Esophagus (tissue), 2 donors: Measurements from ENCODE around the gene NAPSA. TPM values are rescaled to one million over a fixed set of nuclear protein-coding genes. Genes with fewer than 3 reads are reported as not detected.
A peak's percentile ranks its signal among the peaks of the same experiment; 100 is the strongest.
"Not testable (repeated sequence)": the region's sequence is repeated elsewhere in the genome, so short reads cannot be mapped to it uniquely, and the experiment has no call there.

Experiments used
- H3K27ac ChIP-seq, 2 donors: one replicate each; pipeline ENCODE4 v1.5.1; 2013; ENCODE audit warnings: low read depth in 2 of 2, mild to moderate bottlenecking in 2 of 2, inconsistent platforms in 1 of 2, low read length in 1 of 2, moderate library complexity in 1 of 2
- H3K27me3 ChIP-seq, 2 donors: one replicate each; pipeline ENCODE4 v1.6.1; 2013; ENCODE audit warnings: low read length in 2 of 2, control low read depth in 1 of 2, mild to moderate bottlenecking in 1 of 2; ENCODE audit not compliant: insufficient read depth in 2 of 2, control insufficient read depth in 1 of 2
- H3K36me3 ChIP-seq, 2 donors: one replicate each; pipeline ENCODE4 v1.6.1; 2013; ENCODE audit warnings: low read length in 1 of 2; ENCODE audit not compliant: control insufficient read depth in 2 of 2, insufficient read depth in 2 of 2
- H3K4me1 ChIP-seq, 2 donors: one replicate each; pipeline ENCODE4 v1.6.1; 2013; ENCODE audit warnings: low read length in 1 of 2; ENCODE audit not compliant: control insufficient read depth in 2 of 2, insufficient read depth in 2 of 2
- H3K4me3 ChIP-seq, 2 donors: one replicate each; pipeline ENCODE4 v1.5.1; 2013; ENCODE audit warnings: low read length in 2 of 2, mild to moderate bottlenecking in 2 of 2, low read depth in 1 of 2, moderate library complexity in 1 of 2
- H3K9me3 ChIP-seq, 2 donors: one replicate each; pipeline ENCODE4 v1.6.1; 2013; ENCODE audit warnings: mild to moderate bottlenecking in 2 of 2, low read depth in 1 of 2, low read length in 1 of 2, moderate library complexity in 1 of 2; ENCODE audit not compliant: control insufficient read depth in 2 of 2, insufficient read depth in 1 of 2
- WGBS, 2 donors: extraction: QIAGEN DNeasy Blood & Tissue Kit; methylation state at CpG; one replicate each; pipeline ENCODE4 v1.1.7; 2013; 5-methylcytosine and 5-hydroxymethylcytosine counted together
- polyA plus RNA-seq, 2 donors: library from polyadenylated mRNA; stranded (reverse); fragments of 200-250 nt; gene quantifications; one replicate each; pipeline ENCODE4 v1.2.3, GENCODE V29; 2013
- donor health status: healthy with polysubstance abuse.
- donor health status: Bipolar disorder and iron deficiency.

The NAPSA gene
- polyA plus RNA-seq, 2 donors = 0.28 to 1.5 TPM

DNA sequence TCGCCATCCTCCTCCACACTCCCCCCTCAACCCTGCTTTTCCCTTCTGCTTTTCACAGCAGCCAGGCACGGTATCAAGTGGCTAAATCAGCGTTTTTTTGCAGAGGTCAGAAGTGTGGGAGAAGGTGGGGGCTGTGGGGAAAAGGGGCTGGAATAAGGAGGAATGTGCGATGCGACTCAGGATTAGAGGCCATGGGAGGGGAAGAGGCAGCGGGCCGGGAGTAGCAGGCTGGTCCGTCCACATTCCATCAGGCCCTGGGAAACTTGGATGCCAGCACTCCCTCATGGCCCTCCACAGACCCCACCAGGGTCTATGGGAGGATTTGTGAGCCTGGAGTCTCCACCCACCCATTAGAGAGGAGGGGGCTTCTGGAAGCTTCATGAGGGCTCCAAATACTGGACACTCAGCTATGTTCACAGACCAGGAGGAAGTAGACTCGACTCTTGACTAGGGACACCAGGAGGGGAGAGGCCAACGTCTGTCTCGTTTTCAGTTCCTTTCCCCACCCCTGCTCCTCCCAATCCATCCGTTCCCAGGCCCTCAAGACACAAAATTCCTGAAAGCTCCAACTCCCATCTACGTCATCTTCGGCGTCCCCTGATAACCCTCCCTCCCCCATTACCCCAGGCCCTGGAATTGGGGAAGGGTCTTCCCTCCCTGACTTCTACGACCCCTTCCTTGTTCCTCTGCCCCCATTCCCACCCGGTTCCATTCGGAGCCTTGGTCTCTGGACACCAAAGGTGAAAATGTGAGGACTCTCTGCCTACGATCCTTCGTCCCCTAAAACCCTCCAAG, 33.0 kb downstream of the NAPSA start:
- 11 to 13% methylated on average over 20 of the region's 20 CpGs for WGBS, 2 donors
- Histone ChIP-seq H3K4me3 (peak overlapping the region in 1 of 2 donors; percentile 49), H3K27ac (no peak overlapping the region)

GRCh38 chr19:50331994-50332243, 33.5 kb downstream of the NAPSA start:
- Histone ChIP-seq H3K27me3 (peaks cover 5 to 27% of the 10 kb centered on the region in 2 donors), H3K27ac (no peak overlapping the region), H3K9me3 (peaks cover 0 to 13% of the 10 kb centered on the region in 2 donors), H3K36me3 (no peaks in the 10 kb centered on the region), H3K4me3 (no peak overlapping the region), H3K4me1 (peaks cover 4 to 15% of the 10 kb centered on the region in 2 donors)
- WGBS, 2 donors = 16 to 18% methylated on average over 2 of the region's 2 CpGs

More for the DNA sequence above, 33.0 kb downstream of the NAPSA start:
- Histone ChIP-seq H3K4me1 (peaks cover 4 to 15% of the 10 kb centered on the region in 2 donors), H3K36me3 (no peaks in the 10 kb centered on the region), H3K27me3 (peaks cover 1 to 27% of the 10 kb centered on the region in 2 donors), H3K9me3 (peaks cover 0 to 13% of the 10 kb centered on the region in 2 donors)

- Histone ChIP-seq H3K27me3 (peaks cover 5 to 27% of the 10 kb centered on the region in 2 donors), H3K9me3 (peaks cover 0 to 13% of the 10 kb centered on the region in 2 donors), H3K27ac (no peak overlapping the region), H3K4me3 (peak overlapping the region in 1 of 2 donors; percentile 28), H3K36me3 (no peaks in the 10 kb centered on the region), H3K4me1 (peaks cover 4 to 17% of the 10 kb centered on the region in 2 donors)
- WGBS, 2 donors = 20 to 22% methylated on average over 10 of the region's 10 CpGs
Measured at GRCh38 chr19:50331221-50331993, 34.0 kb downstream of the NAPSA start.

- Histone ChIP-seq H3K27ac (peak overlapping the region in 1 of 2 donors; percentile 8), H3K27me3 (peaks cover 5 to 27% of the 10 kb centered on the region in 2 donors)
- WGBS, 2 donors = 5% methylated on average over 31 to 48 of the region's 48 CpGs
Measured at GRCh38 chr19:50330365-50331078, 34.9 kb downstream of the NAPSA start.

DNA sequence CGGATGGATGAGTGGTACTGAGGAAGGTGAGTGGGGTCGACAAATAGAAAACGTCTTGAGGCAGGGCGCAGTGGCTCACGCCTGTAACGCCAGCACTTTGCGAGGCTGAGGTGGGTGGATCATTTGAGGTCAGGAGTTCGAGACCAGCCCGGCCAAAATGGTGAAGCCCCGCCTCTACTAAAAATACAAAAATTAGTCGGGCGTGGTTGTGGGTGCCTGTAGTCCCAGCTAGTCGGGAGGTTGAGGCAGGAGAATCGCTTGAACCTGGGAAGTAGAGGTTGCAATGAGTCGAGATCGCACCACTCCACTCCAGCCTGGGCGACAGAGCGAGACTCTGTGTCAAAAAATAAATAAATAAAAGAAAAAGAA, 35.5 kb downstream of the NAPSA start:
- H3K9me3 ChIP-seq = peaks cover 0 to 13% of the 10 kb centered on the region in 2 donors
- peaks cover 5 to 27% of the 10 kb centered on the region in 2 donors for H3K27me3 ChIP-seq
- H3K4me3 ChIP-seq, H3K36me3 ChIP-seq: not testable (repeated sequence)
- H3K27ac ChIP-seq = peak overlapping the region in 1 of 2 donors; percentile 47
- peaks cover 14 to 28% of the 10 kb centered on the region in 2 donors for H3K4me1 ChIP-seq
- 15 to 20% methylated on average over 18 of the region's 18 CpGs for WGBS, 2 donors

More at GRCh38 chr19:50330365-50331078, 34.9 kb downstream of the NAPSA start:
- Histone ChIP-seq H3K4me1 (peaks cover 10 to 25% of the 10 kb centered on the region in 2 donors), H3K9me3 (peaks cover 0 to 13% of the 10 kb centered on the region in 2 donors), H3K36me3 (no peaks in the 10 kb centered on the region), H3K4me3 (peak overlapping the region in 1 of 2 donors; percentile 28)

- peak within 1 kb of the TSS; percentile 5 to 47 for H3K27ac ChIP-seq
- 2% methylated on average over 41 to 43 of the region's 43 CpGs for WGBS, 2 donors
- H3K9me3 ChIP-seq = peaks cover 0 to 13% of the 10 kb centered on the region in 2 donors
- H3K36me3 ChIP-seq = no peaks in the 10 kb centered on the region
- peak within 1 kb of the TSS; percentile 42 to 47 for H3K4me3 ChIP-seq
- peaks cover 14 to 30% of the 10 kb centered on the region in 2 donors for H3K4me1 ChIP-seq
- H3K27me3 ChIP-seq = peaks cover 5 to 27% of the 10 kb centered on the region in 2 donors
Measured at GRCh38 chr19:50329146-50329925, 36.1 kb downstream of the NAPSA start, which contains the start of gene KCNC3. KCNC3 (minus strand) TSS chr19:50329377; CDS start chr19:50329082, 295 bp downstream.

- peaks cover 5 to 27% of the 10 kb centered on the region in 2 donors for H3K27me3 ChIP-seq
- H3K36me3 ChIP-seq = no peaks in the 10 kb centered on the region
- 1 to 2% methylated on average over 12 to 40 of the region's 40 CpGs for WGBS, 2 donors
- peaks cover 14 to 32% of the 10 kb centered on the region in 2 donors for H3K4me1 ChIP-seq
- H3K9me3 ChIP-seq = peaks cover 0 to 8% of the 10 kb centered on the region in 2 donors
- peak overlapping the region in 1 of 2 donors; percentile 5 for H3K27ac ChIP-seq
- peak overlapping the region; percentile 42 to 47 for H3K4me3 ChIP-seq
Measured at GRCh38 chr19:50328873-50329145, 36.6 kb downstream of the NAPSA start.

DNA sequence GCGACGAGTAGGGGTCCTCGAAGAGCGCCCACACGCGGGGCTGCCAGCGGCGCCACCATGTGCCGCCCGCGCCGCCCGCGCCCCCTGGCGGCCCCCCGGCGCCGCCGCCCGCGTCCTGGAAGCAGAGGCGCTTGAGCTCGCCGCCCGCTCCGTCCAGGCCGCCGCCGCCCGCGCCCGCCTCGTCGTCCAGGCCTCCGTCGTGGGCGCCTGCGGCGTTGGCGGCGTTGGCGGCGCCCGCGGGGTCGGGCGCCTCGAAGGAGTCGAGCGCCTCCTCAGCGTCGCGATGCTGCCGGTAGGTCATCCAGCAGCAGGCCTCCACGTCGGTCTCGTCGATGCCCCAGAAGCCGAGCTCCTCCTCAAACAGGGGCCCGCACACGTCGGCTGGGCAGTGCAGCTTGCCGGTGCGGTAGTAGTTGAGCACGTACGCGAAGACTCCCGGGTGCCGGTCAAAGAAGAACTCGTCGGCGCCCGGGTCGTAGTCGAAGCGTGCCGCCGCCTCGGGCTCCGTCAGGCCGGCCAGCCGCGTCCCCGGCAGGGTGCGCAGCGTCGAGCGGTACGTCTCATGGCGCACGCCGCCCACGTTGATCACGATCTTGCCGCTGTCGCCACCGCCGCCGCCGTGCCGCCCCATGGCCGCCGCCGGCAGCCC, 37.1 kb downstream of the NAPSA start:
- Histone ChIP-seq H3K9me3 (peaks cover 0 to 8% of the 10 kb centered on the region in 2 donors), H3K4me1 (peaks cover 14 to 30% of the 10 kb centered on the region in 2 donors), H3K27ac (peak overlapping the region in 1 of 2 donors; percentile 5), H3K36me3 (no peaks in the 10 kb centered on the region), H3K4me3 (peak overlapping the region; percentile 42 to 47), H3K27me3 (peaks cover 5 to 27% of the 10 kb centered on the region in 2 donors)
- 2% methylated on average over 51 to 104 of the region's 104 CpGs for WGBS, 2 donors
